HK-2 (cell line): ENCODE results near the gene LRSAM1.

Experiments used
- DNase-seq: peaks from one replicate; pipeline ENCODE4 v3.0.0-alpha.2; 2018; ENCODE audit not compliant: unreplicated experiment

LRSAM1 gene

GRCh38 chr9:127450830-127451607 is at the start of gene LRSAM1, which contains the start of gene RPL12:
Gene LRSAM1 (plus strand): TSS chr9:127451510. CDS start chr9:127454528, 3,018 bp downstream.
Gene RPL12 (minus strand): TSS chr9:127451406. CDS start chr9:127451317, 89 bp downstream.
- DNase-seq = peak; percentile 98

- no peak for DNase-seq
Measured at GRCh38 chr9:127402401-127403090, 48.8 kb upstream of the LRSAM1 start.

GRCh38 chr9:127403507-127404192 is 47.7 kb upstream of the LRSAM1 start:
- DNase-seq = no peak

- DNase-seq = no peak
Measured at GRCh38 chr9:127404631-127405030, 46.7 kb upstream of the LRSAM1 start.

- no peak for DNase-seq
Measured at GRCh38 chr9:127405344-127406125, 45.8 kb upstream of the LRSAM1 start.

GRCh38 chr9:127406799-127407491 is 44.4 kb upstream of the LRSAM1 start:
- no peak for DNase-seq

- no peak for DNase-seq
Measured at GRCh38 chr9:127407492-127407843, 43.8 kb upstream of the LRSAM1 start.

- no peak for DNase-seq
Measured at GRCh38 chr9:127411122-127411521, 40.2 kb upstream of the LRSAM1 start.

- DNase-seq = no peak
Measured at GRCh38 chr9:127415141-127415540, 36.2 kb upstream of the LRSAM1 start.

- DNase-seq = no peak
Measured at GRCh38 chr9:127415657-127416056, 35.7 kb upstream of the LRSAM1 start.

GRCh38 chr9:127417131-127418036 is 33.9 kb upstream of the LRSAM1 start:
- no peak for DNase-seq

- DNase-seq = peak; percentile 34
Measured at GRCh38 chr9:127418037-127418471, 33.3 kb upstream of the LRSAM1 start.

GRCh38 chr9:127419348-127419747 is 32.0 kb upstream of the LRSAM1 start:
- no peak for DNase-seq

- DNase-seq = no peak
Measured at GRCh38 chr9:127421057-127421456, 30.3 kb upstream of the LRSAM1 start.

GRCh38 chr9:127422133-127422782 is 29.1 kb upstream of the LRSAM1 start:
- DNase-seq = no peak

GRCh38 chr9:127422787-127423186 is 28.5 kb upstream of the LRSAM1 start:
- DNase-seq = no peak

GRCh38 chr9:127423476-127423933 is 27.8 kb upstream of the LRSAM1 start:
- no peak for DNase-seq

- peak; percentile 95 for DNase-seq
Measured at GRCh38 chr9:127423934-127424675, 27.2 kb upstream of the LRSAM1 start, which contains the start of gene ZNF79. Gene ZNF79 (plus strand): TSS chr9:127424382. CDS start chr9:127424788, 406 bp downstream.

GRCh38 chr9:127424676-127424999 is 26.7 kb upstream of the LRSAM1 start:
- no peak for DNase-seq
